GM12878 (cell line): Measurements from ENCODE around the gene ERVK3-1. TPM values are rescaled to one million over a fixed set of nuclear protein-coding genes. Genes with fewer than 3 reads are reported as not detected.

Experiments used
- ATAC-seq: fragments of 200-7000 bp; cut with Tn5 transposase; 3 replicates; pipeline ENCODE4 v1.9.1; 2020; ENCODE audit warnings: mild to moderate bottlenecking, moderate library complexity
- BruUV-seq: library from RNA; stranded (reverse); fragments of 400-500 nt; replicated peaks from 2 replicates; lab custom pipeline; 2021; lab: Mats Ljungman, UMichigan
- CTCF ChIA-PET: fragments of 300-600 bp; sonication (Branson Sonifier 250); formaldehyde crosslinking; extraction: SDS; loops from one replicate; lab custom pipeline; 2021; ENCODE audit warnings: inconsistent platforms; lab: Yijun Ruan, JAX
- POLR2A ChIA-PET: fragments of 350-600 bp; formaldehyde crosslinking; extraction: SDS; loops from one replicate; lab custom pipeline; 2021; ENCODE audit warnings: inconsistent platforms; lab: Charles Lee
- RAD21 ChIA-PET: fragments of 300-600 bp; sonication (Branson Sonifier 250); formaldehyde crosslinking; loops from one replicate; lab custom pipeline; 2023; ENCODE audit warnings: antibody characterized with exemption; ENCODE audit not compliant: unreplicated experiment; lab: Charles Lee
- SMC1A ChIA-PET: fragments of 300-600 bp; sonication (Branson Sonifier 250); formaldehyde crosslinking; loops from one replicate; lab custom pipeline; 2023; ENCODE audit not compliant: unreplicated experiment, uncharacterized antibody; lab: Charles Lee
- DNase-seq: peaks from one replicate; pipeline ENCODE4 v3.0.0-alpha.2; 2011; ENCODE audit warnings: low read depth, low spot score
- FAIRE-seq: peaks from 3 replicates; lab custom pipeline; 2011; peaks lifted over from hg19 to GRCh38; lab: Jason Lieb, UNC
- H2AFZ ChIP-seq: 2 replicates; pipeline ENCODE4 v1.6.0; 2011; ENCODE audit warnings: low read depth, low read length, control low read depth; ENCODE audit not compliant: control insufficient read depth
- H3K27ac ChIP-seq: 2 replicates; pipeline ENCODE4 v1.5.1; 2011; ENCODE audit warnings: control low read depth; ENCODE audit not compliant: control insufficient read depth, insufficient read depth
- H3K27me3 ChIP-seq, 2 experiments: replicated peaks in 1 of 2; 2 replicates each; pipeline versions ENCODE4 v1.6.0 to v1.6.1; 2011; ENCODE audit warnings: low read length in 1 of 2; ENCODE audit not compliant: control insufficient read depth in 2 of 2, insufficient read depth in 2 of 2
- H3K36me3 ChIP-seq, 2 experiments: 2 replicates each; pipeline ENCODE4 v1.5.1; 2011; ENCODE audit warnings: low read length in 1 of 2; ENCODE audit not compliant: control insufficient read depth in 2 of 2, insufficient read depth in 2 of 2
- H3K4me1 ChIP-seq: 2 replicates; pipeline ENCODE4 v1.6.1; 2011; ENCODE audit warnings: mild to moderate bottlenecking, low read length, moderate library complexity, mixed read lengths; ENCODE audit not compliant: control insufficient read depth, insufficient read depth
- H3K4me2 ChIP-seq: 2 replicates; pipeline ENCODE4 v1.6.0; 2011; ENCODE audit warnings: control low read depth; ENCODE audit not compliant: control insufficient read depth, insufficient read depth
- H3K4me3 ChIP-seq: fragments of 200-600 bp; sonication (generic); 2 replicates; pipeline ENCODE4 v1.5.1; 2016
- H3K79me2 ChIP-seq: 2 replicates; pipeline ENCODE4 v1.6.0; 2011; ENCODE audit warnings: low read length; ENCODE audit not compliant: control insufficient read depth, insufficient read depth
- H3K9ac ChIP-seq: 2 replicates; pipeline ENCODE4 v1.8.0; 2011; ENCODE audit warnings: low read length, control low read depth, mixed read lengths; ENCODE audit not compliant: control insufficient read depth, insufficient read depth
- H3K9me3 ChIP-seq: replicated peaks from 3 replicates; pipeline ENCODE4 v1.5.1; 2011; ENCODE audit warnings: mild to moderate bottlenecking, low read length; ENCODE audit not compliant: control insufficient read depth, insufficient read depth
- H4K20me1 ChIP-seq: 2 replicates; pipeline ENCODE4 v1.6.0; 2011; ENCODE audit not compliant: control insufficient read depth, insufficient read depth
- FOXK2 ChIP-seq: fragments of 450-650 bp; IDR thresholded peaks from 2 replicates; pipeline ENCODE4 v1.6.1; 2017; ENCODE audit warnings: mild to moderate bottlenecking, moderate library complexity
- IKZF1 ChIP-seq: fragments of 450-650 bp; conservative IDR thresholded peaks from 2 replicates; pipeline ENCODE4 v1.6.1; 2017; ENCODE audit warnings: antibody characterized with exemption, mild to moderate bottlenecking
- IKZF2 ChIP-seq, 2 experiments: fragments of 450-650 bp; IDR thresholded peaks; 2 replicates each; pipeline ENCODE4 v1.6.1; 2017; ENCODE audit warnings: mild to moderate bottlenecking in 2 of 2, moderate library complexity in 2 of 2
- NBN ChIP-seq: fragments of 450-650 bp; IDR thresholded peaks from 2 replicates; pipeline ENCODE4 v1.6.1; 2016
- RUNX3 ChIP-seq: IDR thresholded peaks from 2 replicates; pipeline ENCODE4 v1.6.1; 2012; ENCODE audit warnings: low read length, inconsistent platforms
- SMARCA5 ChIP-seq: fragments of 450-650 bp; IDR thresholded peaks from 2 replicates; pipeline ENCODE4 v1.6.1; 2017; ENCODE audit warnings: mild to moderate bottlenecking
- SPI1 ChIP-seq: IDR thresholded peaks from 2 replicates; pipeline ENCODE4 v1.6.1; 2011; ENCODE audit warnings: low read depth, mild to moderate bottlenecking, low read length, moderate library complexity, borderline replicate concordance; ENCODE audit not compliant: insufficient read depth
- SREBF1 ChIP-seq: IDR thresholded peaks from 2 replicates; pipeline ENCODE4 v1.6.1; 2012; ENCODE audit warnings: mild to moderate bottlenecking, low read length
- YY1 ChIP-seq: IDR thresholded peaks from 2 replicates; pipeline ENCODE4 v1.6.1; 2011; ENCODE audit warnings: low read depth, mild to moderate bottlenecking, low read length
- WGBS: methylation state at CpG from one replicate; pipeline ENCODE4 v1.1.6; 2016; ENCODE audit warnings: low lambda C conversion rate; ENCODE audit not compliant: insufficient replicate concordance, insufficient coverage; ENCODE audit errors: missing lambda C conversion rate; 5-methylcytosine and 5-hydroxymethylcytosine counted together
- in situ Hi-C: fragments of 300-500 bp; cut with MboI; formaldehyde crosslinking; loops from 9 replicates; pipeline ENCODE4 v1.14.3; 2018; ENCODE audit warnings: mixed read lengths
- intact Hi-C: fragments of 100-400 bp; cut with micrococcal nuclease; formaldehyde crosslinking; loops from one replicate; pipeline ENCODE4 v1.14.2; 2022; ENCODE audit not compliant: unreplicated experiment
- microRNA-seq: library from miRNA; unstranded; fragments of <30 nt; microRNA quantifications from one replicate; pipeline ENCODE4, GENCODE V29; 2018
- polyA plus RNA-seq, 11 experiments: library from polyadenylated mRNA; depleted of rRNA in 4 of 11; unstranded in 6 of 11; stranded (reverse) in 5 of 11; fragments of >200 nt; fragmentation: Nextera tagmentation in 4 of 11; fragmentation: Illumina TruSeq in 1 of 11; extraction: Ambion mirVana in 4 of 11; extraction: Trizol in 1 of 11; gene quantifications; 1 replicate in 1 of 11; 2 replicates in 10 of 11; pipeline versions ENCODE4 v1.2.1 to v1.2.3, GENCODE V29; 2011 to 2016; ENCODE audit warnings: inconsistent platforms in 2 of 11, missing spikeins in 2 of 11, low read depth in 1 of 11
- small RNA-seq: library from RNA; depleted of rRNA; stranded (forward); fragments of <200 nt; gene quantifications from one replicate; pipeline ENCODE3, GENCODE V24; 2014
- total RNA-seq, 4 experiments: library from RNA; depleted of rRNA in 3 of 4; stranded (reverse); fragments of >200 nt in 3 of 4; fragmentation: Illumina TruSeq in 1 of 4; extraction: Trizol in 1 of 4; gene quantifications; 2 replicates each; pipeline versions ENCODE4 v1.2.1 to v1.2.3, GENCODE V29; 2013 to 2021

ERVK3-1 gene
- total and polyA plus RNA-seq, 10 of the 15 experiments (the other 5 are each of a cell fraction or from before 2014, with no cell fraction given) = 59.3 to 172 (median 95.8) TPM

- ATAC-seq (no peak), FAIRE-seq (no peak), DNase-seq (no peak)
- no TSS peak for BruUV-seq
- POLR2A ChIA-PET = interaction anchor here (0.6 to 3.2 kb wide), 7 partner anchors 14 to 79 kb away, joined by 3 to 37 read pairs (median 5); partner anchors contain the start of gene ZSCAN22
- CTCF ChIA-PET = interaction anchor here (2.2 kb wide), 1 partner anchor 16 kb away, joined by 8 read pairs; no protein-coding TSS in a partner anchor
- peaks cover 14% of the 10 kb centered on the region for H3K4me1 ChIP-seq
- TF ChIP-seq IKZF1 (0 out of 2 replicates have a peak, but pooled peaks have one; percentile 29), SPI1 (peak; percentile 89), SREBF1 (no peak), RUNX3 (peak; percentile 83), YY1 (0 out of 2 replicates have a peak, but pooled peaks have one; percentile 18), NBN (0 out of 2 replicates have a peak, but pooled peaks have one; percentile 15), SMARCA5 (peak; percentile 44; the same call in 1 of the 2 replicates), FOXK2 (no peak), IKZF2 (IDR thresholded peaks at IDR 0.05) (peak in 1 of 2 experiments; percentile 28; a peak in 2 of 4 replicates)
- no peaks in the 10 kb centered on the region for H3K36me3 ChIP-seq
- H3K4me3 ChIP-seq = no peak overlapping the region
- no peak overlapping the region for H3K9ac ChIP-seq
- WGBS = 9% methylated on average over 5 of the region's 5 CpGs
- SMC1A ChIA-PET = interaction anchor here (0.9 to 2.6 kb wide), 7 partner anchors 9 to 58 kb away, joined by 3 to 10 read pairs (median 5); partner anchors contain the start of genes ZNF837 and ZSCAN22
- H3K4me2 ChIP-seq = no peak overlapping the region
- in situ Hi-C loops (no loop called here), intact Hi-C loops (no loop called here)
- RAD21 ChIA-PET = interaction anchor here (1.3 to 1.8 kb wide), 2 partner anchors 16 to 17 kb away, joined by 3 to 5 read pairs; no protein-coding TSS in a partner anchor
- H3K27ac ChIP-seq = no peak overlapping the region
- H3K9me3 ChIP-seq = no peaks in the 10 kb centered on the region
- H2AFZ ChIP-seq = no peak overlapping the region
- H3K79me2 ChIP-seq = no peaks in the 10 kb centered on the region
- no peaks in the 10 kb centered on the region for H3K27me3 ChIP-seq
- H4K20me1 ChIP-seq = no peaks in the 10 kb centered on the region
Observed at GRCh38 chr19:58364146-58364545, 59.0 kb downstream of the ERVK3-1 start.

Small RNA genes lying within 50 kb of the gene (microRNA-seq; reads per million reads assigned to microRNA genes)
- gene MIR6806 = not detected

Small RNA genes lying within 50 kb of the gene (small RNA-seq; reads per million reads assigned to genes)
- 0.27 reads per million for gene MIR6806
- 0.82 reads per million, percentile 25 among the genes with 10 or more reads in this experiment for gene RNA5SP473

Other genes with a start within 250 kb of the ERVK3-1 start
Only the 7 nearest of the 21 such genes appear.
- 56.8 and 67.4 TPM in 2 replicates for gene ZNF544, start 76.5 kb upstream of the ERVK3-1 start, total RNA-seq (2014; rRNA removed)
- 56.6 and 61.2 TPM in 2 replicates for gene ZNF544, start 76.5 kb upstream of the ERVK3-1 start, total RNA-seq (2014; rRNA removed; fragmentation: Illumina TruSeq; extraction: Trizol)
- 35.9 and 42.1 TPM in 2 replicates for gene ZNF544, start 76.5 kb upstream of the ERVK3-1 start, total RNA-seq (2021)
- 58.3 and 70.1 TPM in 2 replicates for gene ZNF544, start 76.5 kb upstream of the ERVK3-1 start, polyA plus RNA-seq (2011; rRNA removed)
- gene ZNF544, start 76.5 kb upstream of the ERVK3-1 start, polyA plus RNA-seq (2014; fragmentation: Illumina TruSeq; extraction: Trizol) = 29.6 and 43.1 TPM in 2 replicates
- 10 to 100 TPM; 27.3 to 34.9 TPM for gene ZNF544, start 76.5 kb upstream of the ERVK3-1 start, polyA plus RNA-seq (2014; fragmentation: Nextera tagmentation; extraction: Ambion mirVana)
- gene ZNF544, start 76.5 kb upstream of the ERVK3-1 start, polyA plus RNA-seq (2014; rRNA removed) = 53.6 and 57.0 TPM in 2 replicates
- gene ZNF544, start 76.5 kb upstream of the ERVK3-1 start, polyA plus RNA-seq (2016; fragmentation: Nextera tagmentation; extraction: Ambion mirVana) = 10 to 100 TPM; 34.9 to 36.1 TPM
- 5.4 TPM in 2 replicates for gene ZNF8, start 26.4 kb upstream of the ERVK3-1 start, total RNA-seq (2014; rRNA removed)
- gene ZNF8, start 26.4 kb upstream of the ERVK3-1 start, total RNA-seq (2014; rRNA removed; fragmentation: Illumina TruSeq; extraction: Trizol) = 4.2 and 4.5 TPM in 2 replicates
- gene ZNF8, start 26.4 kb upstream of the ERVK3-1 start, total RNA-seq (2021) = 4.7 and 5.1 TPM in 2 replicates
- 2.8 and 3.7 TPM in 2 replicates for gene ZNF8, start 26.4 kb upstream of the ERVK3-1 start, polyA plus RNA-seq (2011; rRNA removed)
- gene ZNF8, start 26.4 kb upstream of the ERVK3-1 start, polyA plus RNA-seq (2014; fragmentation: Illumina TruSeq; extraction: Trizol) = 2.0 and 2.6 TPM in 2 replicates
- under 1 TPM; 0.46 to 0.71 TPM for gene ZNF8, start 26.4 kb upstream of the ERVK3-1 start, polyA plus RNA-seq (2014; fragmentation: Nextera tagmentation; extraction: Ambion mirVana)
- 3.1 TPM in 2 replicates for gene ZNF8, start 26.4 kb upstream of the ERVK3-1 start, polyA plus RNA-seq (2014; rRNA removed)
- gene ZNF8, start 26.4 kb upstream of the ERVK3-1 start, polyA plus RNA-seq (2016; fragmentation: Nextera tagmentation; extraction: Ambion mirVana) = 1 to 10 TPM in 1 of 2 experiments, under 1 TPM in 1; 0.78 to 1.0 TPM
- gene ZSCAN22, start 21.6 kb downstream of the ERVK3-1 start, total RNA-seq (2014; rRNA removed) = 2.5 and 2.6 TPM in 2 replicates
- gene ZSCAN22, start 21.6 kb downstream of the ERVK3-1 start, total RNA-seq (2014; rRNA removed; fragmentation: Illumina TruSeq; extraction: Trizol) = 2.6 and 2.7 TPM in 2 replicates
- gene ZSCAN22, start 21.6 kb downstream of the ERVK3-1 start, total RNA-seq (2021) = 3.4 and 3.5 TPM in 2 replicates
- 2.6 and 3.9 TPM in 2 replicates for gene ZSCAN22, start 21.6 kb downstream of the ERVK3-1 start, polyA plus RNA-seq (2011; rRNA removed)
- 1.7 and 2.4 TPM in 2 replicates for gene ZSCAN22, start 21.6 kb downstream of the ERVK3-1 start, polyA plus RNA-seq (2014; fragmentation: Illumina TruSeq; extraction: Trizol)
- gene ZSCAN22, start 21.6 kb downstream of the ERVK3-1 start, polyA plus RNA-seq (2014; fragmentation: Nextera tagmentation; extraction: Ambion mirVana) = 1 to 10 TPM in 1 of 2 experiments, under 1 TPM in 1; 0.49 to 1.7 TPM
- 2.4 TPM in 2 replicates for gene ZSCAN22, start 21.6 kb downstream of the ERVK3-1 start, polyA plus RNA-seq (2014; rRNA removed)
- 1 to 10 TPM; 2.6 to 3.2 TPM for gene ZSCAN22, start 21.6 kb downstream of the ERVK3-1 start, polyA plus RNA-seq (2016; fragmentation: Nextera tagmentation; extraction: Ambion mirVana)
- 22.0 and 29.6 TPM in 2 replicates for gene A1BG, start 48.1 kb downstream of the ERVK3-1 start, total RNA-seq (2014; rRNA removed)
- 2.8 and 3.0 TPM in 2 replicates for gene A1BG, start 48.1 kb downstream of the ERVK3-1 start, total RNA-seq (2014; rRNA removed; fragmentation: Illumina TruSeq; extraction: Trizol)
- 20.8 and 25.1 TPM in 2 replicates for gene A1BG, start 48.1 kb downstream of the ERVK3-1 start, total RNA-seq (2021)
- 1.1 and 3.2 TPM in 2 replicates for gene A1BG, start 48.1 kb downstream of the ERVK3-1 start, polyA plus RNA-seq (2011; rRNA removed)
- 0.13 and 0.34 TPM in 2 replicates for gene A1BG, start 48.1 kb downstream of the ERVK3-1 start, polyA plus RNA-seq (2014; fragmentation: Illumina TruSeq; extraction: Trizol)
- 1 to 10 TPM; 2.4 to 4.9 TPM for gene A1BG, start 48.1 kb downstream of the ERVK3-1 start, polyA plus RNA-seq (2014; fragmentation: Nextera tagmentation; extraction: Ambion mirVana)
- 24.0 and 29.5 TPM in 2 replicates for gene A1BG, start 48.1 kb downstream of the ERVK3-1 start, polyA plus RNA-seq (2014; rRNA removed)
- gene A1BG, start 48.1 kb downstream of the ERVK3-1 start, polyA plus RNA-seq (2016; fragmentation: Nextera tagmentation; extraction: Ambion mirVana) = 10 to 100 TPM; 18.8 to 18.9 TPM
- 0.44 and 0.73 TPM in 2 replicates for gene ZNF497, start 57.4 kb downstream of the ERVK3-1 start, total RNA-seq (2014; rRNA removed)
- 0.09 and 0.18 TPM in 2 replicates for gene ZNF497, start 57.4 kb downstream of the ERVK3-1 start, total RNA-seq (2014; rRNA removed; fragmentation: Illumina TruSeq; extraction: Trizol)
- gene ZNF497, start 57.4 kb downstream of the ERVK3-1 start, total RNA-seq (2021) = 0.66 and 0.82 TPM in 2 replicates
- gene ZNF497, start 57.4 kb downstream of the ERVK3-1 start, polyA plus RNA-seq (2011; rRNA removed) = 0.27 and 0.29 TPM in 2 replicates
- 0.05 and 0.16 TPM in 2 replicates for gene ZNF497, start 57.4 kb downstream of the ERVK3-1 start, polyA plus RNA-seq (2014; fragmentation: Illumina TruSeq; extraction: Trizol)
- gene ZNF497, start 57.4 kb downstream of the ERVK3-1 start, polyA plus RNA-seq (2014; fragmentation: Nextera tagmentation; extraction: Ambion mirVana) = under 1 TPM; 0.16 TPM
- 0.37 and 0.51 TPM in 2 replicates for gene ZNF497, start 57.4 kb downstream of the ERVK3-1 start, polyA plus RNA-seq (2014; rRNA removed)
- gene ZNF497, start 57.4 kb downstream of the ERVK3-1 start, polyA plus RNA-seq (2016; fragmentation: Nextera tagmentation; extraction: Ambion mirVana) = under 1 TPM; 0.28 to 0.68 TPM
- 2.1 and 2.9 TPM in 2 replicates for gene ZNF837, start 75.7 kb downstream of the ERVK3-1 start, total RNA-seq (2014; rRNA removed)
- 0.18 and 0.23 TPM in 2 replicates for gene ZNF837, start 75.7 kb downstream of the ERVK3-1 start, total RNA-seq (2014; rRNA removed; fragmentation: Illumina TruSeq; extraction: Trizol)
- gene ZNF837, start 75.7 kb downstream of the ERVK3-1 start, total RNA-seq (2021) = 2.1 and 2.6 TPM in 2 replicates
- gene ZNF837, start 75.7 kb downstream of the ERVK3-1 start, polyA plus RNA-seq (2011; rRNA removed) = 0.06 and 0.11 TPM in 2 replicates
- 0.07 and 0.11 TPM in 2 replicates for gene ZNF837, start 75.7 kb downstream of the ERVK3-1 start, polyA plus RNA-seq (2014; fragmentation: Illumina TruSeq; extraction: Trizol)
- gene ZNF837, start 75.7 kb downstream of the ERVK3-1 start, polyA plus RNA-seq (2014; fragmentation: Nextera tagmentation; extraction: Ambion mirVana) = not detected
- 2.4 TPM in 2 replicates for gene ZNF837, start 75.7 kb downstream of the ERVK3-1 start, polyA plus RNA-seq (2014; rRNA removed)
- 1 to 10 TPM; 1.6 to 2.4 TPM for gene ZNF837, start 75.7 kb downstream of the ERVK3-1 start, polyA plus RNA-seq (2016; fragmentation: Nextera tagmentation; extraction: Ambion mirVana)
- 3,412 and 3,652 TPM in 2 replicates for gene RPS5, start 81.9 kb downstream of the ERVK3-1 start, total RNA-seq (2014; rRNA removed)
- gene RPS5, start 81.9 kb downstream of the ERVK3-1 start, total RNA-seq (2014; rRNA removed; fragmentation: Illumina TruSeq; extraction: Trizol) = 1,272 and 1,313 TPM in 2 replicates
- 1,860 and 1,884 TPM in 2 replicates for gene RPS5, start 81.9 kb downstream of the ERVK3-1 start, total RNA-seq (2021)
- gene RPS5, start 81.9 kb downstream of the ERVK3-1 start, polyA plus RNA-seq (2011; rRNA removed) = 1,293 and 2,957 TPM in 2 replicates
- 511 and 1,491 TPM in 2 replicates for gene RPS5, start 81.9 kb downstream of the ERVK3-1 start, polyA plus RNA-seq (2014; fragmentation: Illumina TruSeq; extraction: Trizol)
- gene RPS5, start 81.9 kb downstream of the ERVK3-1 start, polyA plus RNA-seq (2014; fragmentation: Nextera tagmentation; extraction: Ambion mirVana) = 1,000 to 10,000 TPM; 1,983 to 2,378 TPM
- 3,473 and 3,824 TPM in 2 replicates for gene RPS5, start 81.9 kb downstream of the ERVK3-1 start, polyA plus RNA-seq (2014; rRNA removed)
- 1,000 to 10,000 TPM; 1,284 to 1,376 TPM for gene RPS5, start 81.9 kb downstream of the ERVK3-1 start, polyA plus RNA-seq (2016; fragmentation: Nextera tagmentation; extraction: Ambion mirVana)